Measurements from ENCODE around the gene CEMIP2. TPM values are rescaled to one million over a fixed set of nuclear protein-coding genes. Genes with fewer than 3 reads are reported as not detected.

CEMIP2 gene
- polyA plus RNA-seq, 3 donors = 11.6 to 58.7 (median 21.4) TPM

GRCh38 chr9:71671289-71671688, 97.0 kb downstream of the CEMIP2 start:
- no peaks in the 10 kb centered on the region for H4K20me1 ChIP-seq (ENCODE audit: insufficient read depth, low read length)
- TF ChIP-seq, protein P1, sequence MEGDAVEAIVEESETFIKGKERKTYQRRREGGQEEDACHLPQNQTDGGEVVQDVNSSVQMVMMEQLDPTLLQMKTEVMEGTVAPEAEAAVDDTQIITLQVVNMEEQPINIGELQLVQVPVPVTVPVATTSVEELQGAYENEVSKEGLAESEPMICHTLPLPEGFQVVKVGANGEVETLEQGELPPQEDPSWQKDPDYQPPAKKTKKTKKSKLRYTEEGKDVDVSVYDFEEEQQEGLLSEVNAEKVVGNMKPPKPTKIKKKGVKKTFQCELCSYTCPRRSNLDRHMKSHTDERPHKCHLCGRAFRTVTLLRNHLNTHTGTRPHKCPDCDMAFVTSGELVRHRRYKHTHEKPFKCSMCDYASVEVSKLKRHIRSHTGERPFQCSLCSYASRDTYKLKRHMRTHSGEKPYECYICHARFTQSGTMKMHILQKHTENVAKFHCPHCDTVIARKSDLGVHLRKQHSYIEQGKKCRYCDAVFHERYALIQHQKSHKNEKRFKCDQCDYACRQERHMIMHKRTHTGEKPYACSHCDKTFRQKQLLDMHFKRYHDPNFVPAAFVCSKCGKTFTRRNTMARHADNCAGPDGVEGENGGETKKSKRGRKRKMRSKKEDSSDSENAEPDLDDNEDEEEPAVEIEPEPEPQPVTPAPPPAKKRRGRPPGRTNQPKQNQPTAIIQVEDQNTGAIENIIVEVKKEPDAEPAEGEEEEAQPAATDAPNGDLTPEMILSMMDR (IDR thresholded peaks at IDR 0.05) = no peak
- no peak overlapping the region for H3K9ac ChIP-seq (ENCODE audit: insufficient read depth, low read length, poor library complexity, severe bottlenecking)
- no peaks in the 10 kb centered on the region for H3K79me2 ChIP-seq (ENCODE audit: insufficient read depth, low read length)
- Mint-ChIP-seq H3K4me3 (no peak overlapping the region), H3K27ac (no peak overlapping the region), H3K27me3 (ENCODE audit: low read depth in 3 of 3) (peaks cover 0 to 4% (median 4%) of the 10 kb centered on the region in 3 donors), H3K9me3 (peaks cover 0 to 7% (median 0%) of the 10 kb centered on the region in 7 donors), H3K4me1 (peaks cover 7% of the 10 kb centered on the region), H3K36me3 (no peaks in the 10 kb centered on the region)
- no peak overlapping the region for H2AFZ ChIP-seq (ENCODE audit: insufficient read depth, low read depth, low read length, poor library complexity, severe bottlenecking)
- DNase-seq = no peak
- H3K4me2 ChIP-seq (replicated peaks; ENCODE audit: extremely low read depth, low read length, poor library complexity, severe bottlenecking) = no peak overlapping the region
- H3K4me1 ChIP-seq (ENCODE audit: control insufficient read depth in 1 of 2, insufficient read depth in 2 of 2, low read length in 2 of 2) = no peaks in the 10 kb centered on the region
- H3K27me3 ChIP-seq (ENCODE audit: control insufficient read depth in 2 of 2, insufficient read depth in 2 of 2, low read length in 2 of 2) = no peaks in the 10 kb centered on the region
- H3K9me3 ChIP-seq (replicated peaks in 1 of 2; ENCODE audit: control insufficient read depth in 1 of 2, insufficient read depth in 1 of 2, low read length in 2 of 2) = no peaks in the 10 kb centered on the region
- H3K4me3 ChIP-seq (replicated peaks in 1 of 3; ENCODE audit: low read depth in 2 of 3, low read length in 3 of 3) = no peak overlapping the region
- intact Hi-C loops (cut with micrococcal nuclease) = no loop called here
- no peaks in the 10 kb centered on the region for H3K36me3 ChIP-seq (replicated peaks in 1 of 2; ENCODE audit: control insufficient read depth in 1 of 2, insufficient read depth in 2 of 2, low read length in 2 of 2)
- no CpG with 5 or more reads among the region's 3 CpGs for WGBS (ENCODE audit: insufficient coverage)
- H3K27ac ChIP-seq (ENCODE audit: low read depth in 1 of 2, low read length in 2 of 2) = no peak overlapping the region

DNA sequence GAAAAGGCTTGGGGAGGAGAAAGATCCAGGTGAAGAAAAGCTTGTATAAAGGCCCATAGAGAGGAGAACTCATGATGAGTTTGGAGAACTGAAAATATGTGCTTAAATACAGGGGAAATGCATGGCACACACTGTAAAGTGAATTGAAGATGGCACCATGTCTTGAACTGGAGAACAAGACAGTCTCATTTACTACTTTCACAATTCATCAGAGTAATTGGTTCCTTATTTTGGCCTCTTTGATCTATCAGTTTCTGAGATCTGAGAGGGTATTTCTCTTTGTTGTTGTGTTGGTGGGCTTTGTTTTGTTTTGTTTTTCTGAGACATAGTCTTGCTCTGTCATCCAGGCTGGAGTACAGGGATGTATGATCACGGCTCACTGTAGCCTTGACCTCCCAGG, 98.2 kb downstream of the CEMIP2 start:
- no peak overlapping the region for H3K27ac ChIP-seq (ENCODE audit: low read depth in 1 of 2, low read length in 2 of 2)
- H3K9me3 ChIP-seq (replicated peaks in 1 of 2; ENCODE audit: control insufficient read depth in 1 of 2, insufficient read depth in 1 of 2, low read length in 2 of 2) = no peaks in the 10 kb centered on the region
- H2AFZ ChIP-seq (ENCODE audit: insufficient read depth, low read depth, low read length, poor library complexity, severe bottlenecking) = no peak overlapping the region
- Mint-ChIP-seq H3K27ac (peak overlapping the region in 1 of 7 donors; percentile 22), H3K36me3 (no peaks in the 10 kb centered on the region), H3K4me3 (peak overlapping the region in 1 of 2 donors; percentile 13), H3K27me3 (ENCODE audit: low read depth in 3 of 3) (peaks cover 0 to 3% (median 2%) of the 10 kb centered on the region in 3 donors), H3K4me1 (peaks cover 7% of the 10 kb centered on the region), H3K9me3 (peaks cover 0 to 7% (median 0%) of the 10 kb centered on the region in 7 donors)
- TF ChIP-seq, protein P1 (IDR thresholded peaks at IDR 0.05) = no peak
- no peak overlapping the region for H3K4me3 ChIP-seq (replicated peaks in 1 of 3; ENCODE audit: low read depth in 2 of 3, low read length in 3 of 3)
- H4K20me1 ChIP-seq (ENCODE audit: insufficient read depth, low read length) = no peaks in the 10 kb centered on the region
- no peaks in the 10 kb centered on the region for H3K36me3 ChIP-seq (replicated peaks in 1 of 2; ENCODE audit: control insufficient read depth in 1 of 2, insufficient read depth in 2 of 2, low read length in 2 of 2)
- H3K4me2 ChIP-seq (replicated peaks; ENCODE audit: extremely low read depth, low read length, poor library complexity, severe bottlenecking) = no peak overlapping the region
- no peaks in the 10 kb centered on the region for H3K27me3 ChIP-seq (ENCODE audit: control insufficient read depth in 2 of 2, insufficient read depth in 2 of 2, low read length in 2 of 2)
- WGBS (ENCODE audit: insufficient coverage) = no CpG with 5 or more reads among the region's 1 CpG
- H3K9ac ChIP-seq (ENCODE audit: insufficient read depth, low read length, poor library complexity, severe bottlenecking) = no peak overlapping the region
- no peak for DNase-seq
- no peaks in the 10 kb centered on the region for H3K79me2 ChIP-seq (ENCODE audit: insufficient read depth, low read length)
- H3K4me1 ChIP-seq (ENCODE audit: control insufficient read depth in 1 of 2, insufficient read depth in 2 of 2, low read length in 2 of 2) = no peaks in the 10 kb centered on the region
- intact Hi-C loops (cut with micrococcal nuclease) = no loop called here
